OCI-LY1 (cell line): ENCODE measurements around the gene CDH13.

Experiments used
- CTCF ChIP-seq: fragments of 200-600 bp; sonication (generic), shearing (Covaris generic); IDR thresholded peaks from 2 replicates; pipeline ENCODE4 v1.5.1; 2017; ENCODE audit warnings: mild to moderate bottlenecking, antibody characterized with exemption, low read length, moderate library complexity, mixed read lengths
- EZH2 ChIP-seq: fragments of 200-600 bp; sonication (generic), shearing (Covaris generic); IDR thresholded peaks from 2 replicates; pipeline ENCODE4 v1.8.0; 2017; ENCODE audit warnings: borderline replicate concordance, mixed run types, mild to moderate bottlenecking, antibody characterized with exemption, low read length, moderate library complexity, mixed read lengths

GRCh38 chr16:83624429-83625120 lies 997.8 kb downstream of the CDH13 start:
- TF ChIP-seq CTCF, result no peak
- TF ChIP-seq EZH2, result no peak
